PC-3 (cell line): ENCODE results near the gene AATF. TPM values are rescaled to one million over a fixed set of nuclear protein-coding genes. Genes with fewer than 3 reads are reported as not detected.

Experiments used
- ATAC-seq: fragments of 200-7000 bp; cut with Tn5 transposase; 2 replicates; pipeline ENCODE4 v1.9.1; 2020; ENCODE audit warnings: mild to moderate bottlenecking, moderate library complexity
- BruUV-seq: library from RNA; stranded (reverse); fragments of 400-500 nt; replicated peaks from 2 replicates; lab custom pipeline; 2021; lab: Mats Ljungman, UMichigan
- CTCF ChIA-PET: fragments of 300-600 bp; sonication (Branson Sonifier 250); formaldehyde crosslinking; loops from one replicate; lab custom pipeline; 2022; ENCODE audit warnings: antibody characterized with exemption; lab: Charles Lee
- POLR2A ChIA-PET: fragments of 300-600 bp; sonication (Branson Sonifier 250); formaldehyde crosslinking; loops from one replicate; lab custom pipeline; 2022; ENCODE audit warnings: antibody characterized with exemption; ENCODE audit not compliant: unreplicated experiment; lab: Charles Lee
- DNase-seq: peaks from one replicate; pipeline ENCODE4 v3.0.0-alpha.2; 2015
- H2AFZ ChIP-seq: fragments of 300-600 bp; sonication (generic); 2 replicates; pipeline ENCODE4 v1.6.0; 2016; ENCODE audit warnings: antibody characterized with exemption, low read length
- H3F3A ChIP-seq: fragments of 300-600 bp; sonication (generic); one replicate; pipeline ENCODE4 v1.6.0; 2017; ENCODE audit warnings: antibody characterized with exemption, low read length, control low read depth, mild to moderate bottlenecking; ENCODE audit not compliant: unreplicated experiment
- H3K27ac ChIP-seq: fragments of 300-600 bp; sonication (generic); 2 replicates; pipeline ENCODE4 v1.5.1; 2016; ENCODE audit warnings: mild to moderate bottlenecking, low read length
- H3K27me3 ChIP-seq: fragments of 300-600 bp; sonication (generic); 2 replicates; pipeline ENCODE4 v1.6.1; 2016; ENCODE audit warnings: low read length, mixed read lengths
- H3K36me3 ChIP-seq: fragments of 300-600 bp; sonication (generic); 2 replicates; pipeline ENCODE4 v1.6.1; 2016; ENCODE audit warnings: low read depth, mixed run types, low read length, mixed read lengths
- H3K4me1 ChIP-seq: fragments of 300-600 bp; sonication (generic); 2 replicates; pipeline ENCODE4 v1.5.1; 2016; ENCODE audit warnings: low read length; ENCODE audit not compliant: insufficient read depth
- H3K4me2 ChIP-seq: fragments of 300-600 bp; sonication (generic); 2 replicates; pipeline ENCODE4 v1.6.0; 2016; ENCODE audit warnings: low read length
- H3K4me3 ChIP-seq: fragments of 300-600 bp; sonication (generic); 2 replicates; pipeline ENCODE4 v1.5.1; 2016; ENCODE audit warnings: mild to moderate bottlenecking, low read length, mixed read lengths
- H3K79me2 ChIP-seq: fragments of 300-600 bp; sonication (generic); 2 replicates; pipeline ENCODE4 v1.6.1; 2017; ENCODE audit warnings: low read length, mixed read lengths
- H3K9ac ChIP-seq: fragments of 300-600 bp; sonication (generic); 2 replicates; pipeline ENCODE4 v1.6.0; 2016; ENCODE audit warnings: mild to moderate bottlenecking, low read length
- H3K9me2 ChIP-seq: fragments of 300-600 bp; sonication (generic); replicated peaks from 2 replicates; pipeline ENCODE4 v1.6.1; 2016; ENCODE audit warnings: mixed run types, low read length, mixed read lengths
- H3K9me3 ChIP-seq: fragments of 300-600 bp; sonication (generic); 2 replicates; pipeline ENCODE4 v1.6.1; 2016; ENCODE audit warnings: low read length, mixed read lengths
- H4K20me1 ChIP-seq: fragments of 300-600 bp; sonication (generic); 2 replicates; pipeline ENCODE4 v1.6.1; 2016; ENCODE audit warnings: low read length, mixed read lengths
- CTCF ChIP-seq: fragments of 300-600 bp; sonication (generic); conservative IDR thresholded peaks from 2 replicates; pipeline ENCODE4 v1.5.1; 2017; ENCODE audit warnings: antibody characterized with exemption, low read depth, mild to moderate bottlenecking, low read length
- EZH2 ChIP-seq: fragments of 300-600 bp; sonication (generic); IDR thresholded peaks from one replicate; pipeline ENCODE4 v1.6.1; 2017; ENCODE audit warnings: antibody characterized with exemption, mild to moderate bottlenecking, low read length; ENCODE audit not compliant: unreplicated experiment
- EZH2phosphoT487 ChIP-seq: fragments of 300-600 bp; sonication (generic); IDR thresholded peaks from 2 replicates; pipeline ENCODE4 v1.6.1; 2018; ENCODE audit warnings: mild to moderate bottlenecking, antibody characterized with exemption, low read length, borderline replicate concordance
- intact Hi-C: fragments of 100-400 bp; cut with micrococcal nuclease; formaldehyde crosslinking; loops from 2 replicates; pipeline ENCODE4 v1.9.0; 2023
- total RNA-seq: library from RNA; depleted of rRNA; stranded (reverse); fragments of >200 nt; gene quantifications from 2 replicates; pipeline ENCODE4 v1.2.3, GENCODE V29; 2014

Gene AATF
- total RNA-seq, 1 experiment from 2014 or later: 25.5 TPM

GRCh38 chr17:37031493-37032083 lies 82.8 kb downstream of the AATF start:
- H4K20me1 ChIP-seq: no peaks in the 10 kb centered on the region
- POLR2A ChIA-PET: no interaction called here
- no peak overlapping the region for H2AFZ ChIP-seq
- no TSS peak for BruUV-seq
- no peaks in the 10 kb centered on the region for H3K27me3 ChIP-seq
- CTCF ChIA-PET: no interaction called here
- H3F3A ChIP-seq: no peaks in the 10 kb centered on the region
- no peak for DNase-seq
- H3K4me1 ChIP-seq: no peaks in the 10 kb centered on the region
- no peaks in the 10 kb centered on the region for H3K36me3 ChIP-seq
- no peak overlapping the region for H3K4me3 ChIP-seq
- H3K4me2 ChIP-seq: no peak overlapping the region
- no peak overlapping the region for H3K9ac ChIP-seq
- H3K79me2 ChIP-seq: no peaks in the 10 kb centered on the region
- no peak overlapping the region for H3K27ac ChIP-seq
- intact Hi-C loops: no loop called here
- ATAC-seq: no peak
- TF ChIP-seq CTCF (no peak), EZH2 (no peak), EZH2phosphoT487 (no peak)
- no peaks in the 10 kb centered on the region for H3K9me3 ChIP-seq
- no peaks in the 10 kb centered on the region for H3K9me2 ChIP-seq

GRCh38 chr17:37037590-37038155 lies 88.9 kb downstream of the AATF start:
- H3K4me3 ChIP-seq: no peak overlapping the region
- no peaks in the 10 kb centered on the region for H3K9me2 ChIP-seq
- H4K20me1 ChIP-seq: no peaks in the 10 kb centered on the region
- no peak overlapping the region for H3K9ac ChIP-seq
- H3F3A ChIP-seq: no peaks in the 10 kb centered on the region
- no peaks in the 10 kb centered on the region for H3K27me3 ChIP-seq
- ATAC-seq (no peak), DNase-seq (no peak)
- intact Hi-C loops: no loop called here
- POLR2A ChIA-PET: no interaction called here
- no peaks in the 10 kb centered on the region for H3K9me3 ChIP-seq
- no peak overlapping the region for H3K27ac ChIP-seq
- H3K4me1 ChIP-seq: no peaks in the 10 kb centered on the region
- BruUV-seq: no TSS peak
- no peaks in the 10 kb centered on the region for H3K79me2 ChIP-seq
- TF ChIP-seq EZH2 (no peak), EZH2phosphoT487 (no peak), CTCF (no peak)
- no peak overlapping the region for H3K4me2 ChIP-seq
- H3K36me3 ChIP-seq: no peaks in the 10 kb centered on the region
- H2AFZ ChIP-seq: no peak overlapping the region
- CTCF ChIA-PET: interaction anchor here (0.6 kb wide), 1 partner anchor 434 kb away, joined by 11 read pairs; no protein-coding TSS in a partner anchor

GRCh38 chr17:37039269-37039668 lies 90.5 kb downstream of the AATF start:
- H3K4me2 ChIP-seq: no peak overlapping the region
- H3K36me3 ChIP-seq: no peaks in the 10 kb centered on the region
- POLR2A ChIA-PET: no interaction called here
- no peaks in the 10 kb centered on the region for H3K27me3 ChIP-seq
- H3K9ac ChIP-seq: no peak overlapping the region
- no peaks in the 10 kb centered on the region for H3K4me1 ChIP-seq
- no peak for ATAC-seq
- no peak for DNase-seq
- H2AFZ ChIP-seq: no peak overlapping the region
- no peak overlapping the region for H3K27ac ChIP-seq
- H3F3A ChIP-seq: no peaks in the 10 kb centered on the region
- CTCF ChIA-PET: no interaction called here
- H3K9me3 ChIP-seq: no peaks in the 10 kb centered on the region
- H4K20me1 ChIP-seq: no peaks in the 10 kb centered on the region
- intact Hi-C loops: no loop called here
- no peak for TF ChIP-seq EZH2
- TF ChIP-seq CTCF: no peak
- TF ChIP-seq EZH2phosphoT487: no peak
- H3K4me3 ChIP-seq: no peak overlapping the region
- BruUV-seq: no TSS peak
- no peaks in the 10 kb centered on the region for H3K9me2 ChIP-seq
- H3K79me2 ChIP-seq: no peaks in the 10 kb centered on the region
